Suppressor macrophage treated with lipopolysaccharide for 1 hour (primary cell): ENCODE data around the gene NAIF1.
"Not testable (repeated sequence)": the region's sequence is repeated elsewhere in the genome, so short reads cannot be mapped to it uniquely, and the experiment has no call there.

Experiments
- DNase-seq, 3 donors: peaks; one replicate each; pipeline ENCODE4 v3.0.0-alpha.2; 2020 to 2022

Gene NAIF1

DNA sequence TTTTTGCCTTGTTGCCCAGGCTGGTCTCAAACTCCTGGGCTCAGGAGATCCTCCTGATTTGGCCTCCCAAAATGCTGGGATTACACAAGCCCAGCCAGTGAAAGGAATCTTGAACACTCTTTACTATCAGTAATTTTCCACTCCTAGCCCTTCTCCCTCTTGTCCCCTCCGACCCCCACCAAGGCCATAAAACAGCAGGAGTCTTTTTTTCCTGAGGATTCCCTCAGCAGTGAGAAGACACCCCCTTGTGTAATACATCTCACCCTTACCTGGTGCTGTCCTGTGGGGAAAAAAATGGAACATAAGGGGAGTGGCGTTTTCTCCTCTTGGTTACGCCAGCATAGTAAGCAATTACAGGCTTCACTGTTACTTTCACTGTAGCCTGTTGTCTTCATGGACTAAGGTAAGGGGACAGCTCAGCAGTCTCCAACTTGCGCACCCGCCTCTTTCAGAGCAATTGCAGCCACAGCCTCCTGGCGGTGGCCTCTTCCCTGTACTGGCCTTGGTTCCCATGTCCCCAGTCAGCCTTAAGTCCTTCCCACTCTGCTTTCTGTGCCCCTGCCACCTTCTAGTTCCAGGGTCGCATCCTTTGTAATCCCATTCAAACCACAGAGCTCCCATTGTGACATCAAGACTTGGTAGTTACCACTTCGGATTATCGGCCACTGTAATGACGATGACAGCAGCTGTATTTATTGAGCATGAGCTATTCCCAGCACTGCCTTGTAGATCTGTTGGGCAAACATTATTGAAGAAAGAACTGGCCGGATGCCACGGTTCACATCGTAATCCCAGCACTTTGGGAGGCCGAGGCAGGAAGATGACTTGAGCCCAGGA, 10.0 kb downstream of the NAIF1 start:
- no peak for DNase-seq

DNA sequence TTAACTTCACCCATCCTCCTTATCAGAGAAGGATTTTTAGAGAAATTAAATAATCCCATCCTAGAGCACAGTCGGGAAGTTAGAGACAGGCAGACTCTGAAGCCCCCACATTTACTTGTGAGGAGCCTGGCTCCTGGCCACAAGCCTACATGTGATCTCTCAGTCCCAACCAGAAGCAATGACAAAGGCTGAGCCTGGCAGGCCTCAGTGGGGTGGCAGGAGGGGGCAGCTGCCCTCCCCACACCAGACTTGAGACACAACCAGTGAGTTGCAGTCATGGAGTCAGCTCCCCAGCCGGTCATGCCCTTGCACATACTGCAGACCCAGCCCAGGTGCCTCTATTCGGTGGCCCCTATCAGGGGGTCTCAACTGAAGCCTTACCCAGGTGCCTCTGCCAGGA, 11.0 kb downstream of the NAIF1 start:
- DNase-seq: no peak

DNA sequence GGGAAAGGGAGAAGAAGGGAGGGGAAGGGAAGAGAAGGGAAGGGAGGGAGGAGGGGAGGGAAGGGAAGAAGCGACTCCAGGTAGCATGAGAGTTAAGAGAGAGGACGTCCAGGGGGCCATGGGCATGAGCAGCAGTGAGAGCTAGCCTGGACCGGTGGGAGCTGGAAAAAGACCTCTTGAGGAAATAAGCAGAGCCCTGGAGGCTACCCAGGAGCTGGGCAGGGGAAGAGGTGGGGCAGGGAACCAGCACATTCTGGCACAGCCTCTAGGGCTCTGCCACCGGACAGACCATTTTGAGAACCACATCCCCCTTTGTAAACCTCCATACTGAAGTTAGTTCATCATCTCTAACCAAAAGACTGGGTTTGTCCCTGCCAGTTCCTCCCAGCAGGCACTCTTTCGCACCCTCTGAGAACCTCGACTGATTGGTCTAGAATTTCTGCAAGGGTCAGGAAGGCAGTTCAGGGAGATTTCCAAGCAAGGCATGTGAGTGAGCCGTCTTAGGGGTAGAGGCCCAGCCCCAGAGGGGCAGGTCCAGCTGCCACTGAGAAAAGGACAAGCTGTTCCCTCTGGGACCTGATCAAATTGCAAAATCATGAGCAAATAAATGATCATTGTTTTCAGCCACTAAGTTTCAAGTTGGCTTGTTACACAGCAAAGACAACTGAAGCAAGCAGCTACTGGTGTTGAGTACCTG, 11.6 kb downstream of the NAIF1 start:
- peak; percentile 64 to 72 (median 69) for DNase-seq

DNA sequence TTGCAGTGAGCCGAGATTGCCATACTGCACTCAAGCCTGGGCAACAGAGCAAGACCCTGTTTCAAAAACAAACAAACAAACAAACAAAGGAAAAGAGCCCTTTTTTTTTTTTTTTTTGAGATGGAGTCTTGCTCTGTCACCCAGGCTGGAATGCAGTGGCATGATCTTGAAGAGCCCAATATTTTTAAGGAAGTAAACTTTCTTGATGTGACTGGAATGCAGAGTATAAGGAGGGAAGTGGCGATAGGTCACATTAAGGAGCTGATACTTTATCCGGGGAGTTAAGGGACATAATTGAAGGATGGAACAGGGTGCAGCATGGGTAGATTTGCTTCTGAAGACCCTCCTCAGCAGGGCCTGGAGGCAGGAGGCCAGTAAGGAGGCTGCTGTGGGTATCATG, 13.0 kb downstream of the NAIF1 start:
- DNase-seq: peak; percentile 36 to 62 (median 56)

DNA sequence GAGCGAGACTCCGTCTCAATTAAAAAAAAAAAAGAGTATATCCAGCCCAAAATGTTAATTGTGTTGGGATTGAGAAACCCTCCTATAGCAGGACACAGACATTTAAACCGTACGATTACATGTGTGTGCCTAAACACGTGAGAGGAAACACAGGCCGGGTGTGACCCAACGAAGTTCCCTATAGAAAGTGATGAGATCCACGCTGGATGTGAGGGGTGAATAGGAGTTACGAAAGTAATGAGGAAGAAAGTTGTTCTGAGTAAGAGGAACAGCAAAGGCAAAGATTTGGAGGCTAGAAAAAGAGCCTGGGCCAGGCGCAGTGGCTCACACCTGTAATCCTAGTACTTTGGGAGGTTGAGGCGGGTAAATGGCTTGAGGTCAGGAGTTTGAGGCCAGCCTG, 13.6 kb downstream of the NAIF1 start:
- DNase-seq: peak; percentile 90 to 96 (median 94)

DNA sequence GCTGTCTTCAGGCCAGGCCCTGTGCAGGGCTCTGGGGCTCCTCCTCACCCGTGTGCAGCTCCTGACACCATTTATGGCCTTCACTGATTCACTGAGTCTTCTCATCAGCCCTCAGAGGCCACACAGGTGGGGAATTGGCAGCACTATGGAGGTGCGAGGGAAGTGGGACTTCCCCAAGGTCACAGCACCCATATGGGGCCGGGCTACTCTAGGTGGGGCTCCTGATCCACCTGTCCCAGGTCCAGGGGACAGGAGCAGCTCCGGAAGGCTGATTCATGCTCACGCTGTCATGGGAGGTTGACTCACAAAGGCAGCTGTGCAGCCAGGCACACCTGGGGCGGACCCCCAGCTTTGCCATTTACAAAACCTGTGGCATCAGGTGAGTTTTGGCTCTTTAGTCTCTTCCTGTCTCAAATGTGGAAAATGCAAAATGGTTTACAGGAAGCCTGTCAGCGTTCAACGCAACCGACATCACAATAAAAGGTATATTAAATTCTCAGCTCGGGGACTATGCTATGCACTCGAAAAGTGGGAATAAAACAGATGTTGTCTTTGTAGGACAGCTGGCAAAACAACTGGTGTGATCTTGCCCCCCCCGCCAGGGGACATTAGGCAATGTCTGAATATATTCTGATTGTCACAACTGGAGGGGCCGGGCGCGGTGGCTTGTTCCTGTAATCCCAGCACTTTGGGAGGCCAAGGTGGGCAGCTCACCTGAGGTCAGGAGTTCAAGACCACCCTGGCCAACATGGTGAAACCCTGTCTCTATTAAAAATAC, 15.0 kb downstream of the NAIF1 start:
- DNase-seq: no peak

DNA sequence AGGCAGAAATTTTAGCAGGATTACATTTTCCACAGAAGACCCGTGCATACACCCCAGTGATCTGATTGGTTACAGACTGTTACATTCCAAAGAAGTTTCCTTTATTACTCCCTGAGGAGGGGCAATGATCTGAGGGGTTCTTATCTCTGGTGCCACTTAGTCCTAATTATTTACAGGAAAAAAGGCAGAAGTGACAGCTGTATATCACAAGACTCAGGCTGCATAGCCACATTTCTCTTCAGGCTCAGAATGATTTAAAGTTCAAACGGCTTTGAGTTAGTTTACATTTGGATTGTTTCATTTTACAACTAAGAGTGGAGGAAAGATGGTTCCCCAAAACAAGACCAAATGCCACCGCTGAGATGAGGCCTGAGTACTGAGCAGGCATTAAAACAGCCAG, 17.3 kb downstream of the NAIF1 start:
- peak in 1 of 3 donors; percentile 25 for DNase-seq

DNA sequence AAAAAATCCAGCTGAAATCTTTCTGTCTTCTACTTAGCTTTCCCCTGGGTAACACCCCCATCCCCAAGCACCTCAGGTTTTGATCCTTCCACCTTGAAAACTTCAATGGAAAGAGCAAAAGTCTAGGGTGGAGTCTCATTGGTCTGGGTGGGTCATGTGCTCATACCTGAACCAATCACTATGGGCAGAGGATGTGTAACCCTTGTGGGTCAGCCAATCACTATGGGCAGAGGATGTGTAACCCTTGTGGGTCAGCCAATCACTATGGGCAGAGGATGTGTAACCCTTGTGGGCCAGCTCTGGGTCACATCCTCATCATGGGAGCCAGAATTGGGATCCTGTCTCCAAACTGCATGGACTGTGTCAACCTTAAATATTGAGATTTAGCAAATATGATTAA, 18.5 kb downstream of the NAIF1 start:
- DNase-seq: no peak

DNA sequence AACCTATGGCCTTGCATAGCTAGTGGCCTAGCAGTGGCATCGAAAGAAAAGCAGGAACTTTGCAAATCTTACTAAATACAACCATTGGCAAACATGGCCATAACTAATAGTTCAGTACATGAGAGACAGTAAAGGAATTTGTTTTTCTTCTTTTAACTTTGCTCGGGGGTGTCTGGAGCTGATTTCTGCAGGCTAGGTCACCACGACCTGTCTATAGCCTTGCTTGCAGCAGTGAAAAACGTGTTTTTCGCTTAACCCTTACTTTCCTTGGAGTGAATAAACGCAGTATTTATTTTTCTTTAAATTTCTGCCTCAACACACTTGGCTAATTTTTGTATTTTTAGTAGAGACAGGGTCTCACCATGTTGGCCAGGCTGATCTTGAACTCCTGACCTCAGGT, 19.9 kb downstream of the NAIF1 start:
- DNase-seq: no peak

DNA sequence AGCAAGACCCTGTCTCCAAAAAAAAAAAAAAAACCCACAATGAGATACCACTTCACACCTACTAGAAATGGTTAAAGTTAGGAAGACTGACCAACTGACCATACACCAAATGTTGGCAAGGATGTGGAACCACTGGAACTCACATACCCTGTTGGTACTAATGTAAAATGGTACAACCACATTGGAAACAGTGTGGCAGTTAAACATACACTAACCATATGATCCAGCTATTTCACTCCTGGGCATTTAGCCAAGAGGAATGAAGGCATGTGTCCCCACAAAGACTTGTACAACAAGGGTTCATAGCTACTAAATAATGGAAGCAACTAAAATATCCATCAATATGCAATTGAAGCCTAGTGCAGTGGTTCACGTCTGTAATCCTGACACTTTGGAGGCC, 21.3 kb downstream of the NAIF1 start:
- no peak for DNase-seq

DNA sequence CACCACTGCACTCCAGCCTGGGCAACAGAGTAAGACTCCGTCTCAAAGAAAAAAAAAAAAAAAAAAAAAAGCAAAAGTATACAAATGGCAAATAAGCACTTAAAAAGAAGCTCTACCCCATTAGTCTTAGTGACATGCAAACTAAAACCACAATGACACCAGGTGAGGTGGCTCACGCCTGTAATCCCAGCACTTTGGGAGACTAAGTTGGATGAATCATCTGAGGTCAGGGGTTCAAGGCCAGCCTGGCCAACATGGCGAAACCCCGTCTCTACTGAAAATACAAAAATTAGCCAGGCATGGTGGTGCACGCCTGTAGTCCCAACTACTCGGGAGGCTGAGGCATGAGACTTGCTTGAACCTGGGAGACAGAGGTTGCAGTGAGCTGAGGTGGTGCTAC, 21.7 kb downstream of the NAIF1 start:
- not testable (repeated sequence) for DNase-seq

DNA sequence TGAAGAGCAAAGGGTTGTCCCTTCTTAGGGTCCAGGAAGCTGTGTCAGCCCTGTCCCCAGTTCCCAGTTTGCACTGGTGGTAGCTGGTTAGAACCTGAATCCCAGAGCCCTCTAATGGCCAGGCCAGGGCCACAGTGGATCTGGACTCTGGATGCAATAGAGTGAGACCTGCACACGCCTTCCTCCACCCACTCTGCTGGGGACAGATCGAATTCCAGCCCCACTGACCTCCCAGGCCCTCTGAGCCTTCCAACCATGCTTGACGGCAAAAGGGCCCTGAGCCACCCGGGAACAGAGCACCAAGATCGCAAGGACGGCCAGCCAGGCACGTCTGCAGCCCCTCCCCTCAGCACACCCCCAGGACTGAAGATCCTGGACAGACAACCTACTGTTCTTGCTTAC, 23.7 kb downstream of the NAIF1 start:
- DNase-seq: no peak

DNA sequence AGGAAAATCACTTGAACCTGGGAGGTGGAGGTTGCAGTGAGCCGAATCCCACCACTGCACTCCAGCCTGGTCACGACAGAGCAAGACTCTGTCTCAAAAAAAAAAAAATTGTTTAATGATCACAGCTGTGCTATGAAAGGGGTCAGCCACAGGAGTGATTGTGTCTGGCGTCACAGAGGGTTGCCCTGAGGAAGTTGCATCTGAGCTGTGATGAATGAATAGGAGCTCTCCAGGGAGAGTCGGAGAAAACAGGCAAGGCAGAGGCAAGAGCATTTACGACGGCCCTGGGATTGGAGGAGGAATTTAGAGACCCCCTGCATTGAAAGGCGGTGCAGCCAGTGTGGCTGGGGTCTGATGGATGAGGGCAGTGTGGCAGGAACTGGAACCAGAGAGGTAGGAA, 25.1 kb downstream of the NAIF1 start:
- DNase-seq: no peak

DNA sequence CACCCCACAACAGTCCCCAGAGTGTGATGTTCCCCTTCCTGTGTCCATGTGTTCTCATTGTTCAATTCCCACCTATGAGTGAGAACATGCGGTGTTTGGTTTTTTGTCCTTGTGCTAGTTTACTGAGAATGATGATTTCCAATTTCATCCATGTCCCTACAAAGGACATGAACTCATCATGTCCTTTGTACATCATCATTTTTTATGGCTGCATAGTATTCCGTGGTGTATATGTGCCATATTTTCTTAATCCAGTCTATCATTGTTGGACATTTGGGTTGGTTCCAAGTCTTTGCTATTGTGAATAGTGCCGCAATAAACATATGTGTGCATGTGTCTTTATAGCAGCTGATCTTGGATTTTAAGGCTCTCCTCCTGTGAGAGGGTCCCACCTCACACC, 26.3 kb downstream of the NAIF1 start:
- not testable (repeated sequence) for DNase-seq

DNA sequence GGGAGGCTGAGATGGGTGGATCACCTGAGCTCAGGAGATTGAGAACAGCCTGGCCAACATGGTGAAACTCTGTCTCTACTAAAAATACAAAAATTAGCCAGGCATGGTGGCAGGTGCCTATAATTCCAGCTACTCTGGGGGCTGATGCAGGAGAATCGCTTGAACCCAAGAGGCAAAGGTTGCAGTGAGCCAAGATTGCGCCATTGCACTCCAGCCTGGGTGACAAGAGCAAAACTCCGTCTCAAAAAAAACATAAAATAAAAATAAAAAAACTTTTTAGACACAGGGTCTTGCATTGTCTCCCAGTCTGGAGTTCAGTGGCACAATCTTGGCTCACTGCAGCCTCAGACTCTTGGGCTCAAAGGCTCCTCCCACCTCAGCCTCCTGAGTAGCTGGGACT, 30.6 kb downstream of the NAIF1 start:
- DNase-seq: not testable (repeated sequence)

DNA sequence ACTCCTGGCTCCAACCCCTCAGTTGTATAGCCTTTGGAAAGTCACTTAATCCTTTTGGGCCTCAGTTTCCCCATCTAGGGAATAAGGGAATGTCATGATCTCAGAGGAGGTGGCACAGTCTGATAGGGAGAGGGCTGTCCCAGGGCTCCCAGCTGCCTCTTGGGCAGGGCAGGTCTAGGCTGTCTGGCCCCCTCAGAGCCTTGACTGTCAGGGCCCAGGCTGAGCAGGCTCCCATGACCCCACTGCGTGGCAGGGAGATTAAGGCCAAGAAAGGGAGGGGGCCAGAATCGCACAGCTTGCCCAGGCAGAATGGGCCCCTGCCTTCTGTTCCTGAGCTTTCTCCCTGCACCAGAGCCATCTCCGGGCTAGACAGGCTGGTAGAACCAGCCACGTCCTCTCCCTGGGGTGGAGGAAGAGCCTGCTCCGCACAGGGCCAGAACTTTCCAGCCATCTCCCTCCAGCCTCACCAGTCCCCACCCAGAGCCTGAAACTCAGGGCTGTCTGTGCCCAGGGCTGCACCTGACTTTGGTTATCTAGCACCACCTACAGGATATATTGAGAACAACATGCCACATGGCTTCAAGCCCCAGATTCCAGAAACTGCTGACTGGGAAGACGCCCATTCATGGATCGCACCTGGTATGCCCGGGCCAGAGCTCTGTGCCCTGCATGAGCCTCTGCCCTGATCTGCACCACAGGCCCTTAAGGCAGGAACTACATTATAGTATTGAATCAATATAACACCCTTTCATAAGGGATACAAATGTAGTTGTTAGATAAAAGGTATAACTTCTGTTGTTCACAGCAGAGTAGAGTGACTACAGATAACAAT, 32.1 kb downstream of the NAIF1 start:
- peak; percentile 77 to 87 (median 78) for DNase-seq

DNA sequence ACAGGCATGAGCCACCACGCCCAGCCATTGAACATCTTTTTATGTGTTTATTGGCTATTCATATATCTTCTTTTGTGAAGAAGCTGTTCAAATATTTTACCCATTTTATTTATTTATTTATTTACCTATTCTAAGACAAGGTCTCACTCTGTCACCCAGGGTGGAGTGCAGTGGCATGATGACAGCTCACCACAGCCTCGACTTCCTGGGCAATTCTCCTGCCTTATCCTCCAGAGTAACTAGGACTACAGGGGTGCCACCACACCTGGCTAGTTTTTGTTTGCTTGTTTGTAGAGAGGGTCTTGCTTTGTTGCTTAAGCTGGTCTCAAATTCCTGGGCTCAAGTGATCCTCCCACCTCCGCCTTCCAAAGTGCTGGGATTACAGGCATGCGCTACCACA, 33.5 kb downstream of the NAIF1 start:
- no peak for DNase-seq

DNA sequence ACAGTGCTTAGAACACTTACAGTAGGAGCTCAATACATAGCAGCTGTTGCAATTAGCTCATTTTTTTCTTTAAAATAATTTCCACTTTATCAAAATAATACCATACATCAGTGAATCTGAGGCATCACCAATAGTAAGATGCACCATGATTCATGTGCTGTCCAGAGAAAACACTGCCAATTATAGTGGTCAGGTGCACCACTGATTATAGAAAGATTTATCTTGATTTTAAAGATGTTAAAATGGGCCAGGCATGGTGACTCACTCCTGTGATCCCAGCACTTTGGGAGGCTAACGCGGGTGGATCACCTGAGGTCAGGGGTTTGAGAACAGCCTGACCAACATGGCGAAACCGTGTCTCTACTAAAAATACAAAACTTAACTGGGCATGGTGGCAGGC, 39.4 kb downstream of the NAIF1 start:
- DNase-seq: no peak

DNA sequence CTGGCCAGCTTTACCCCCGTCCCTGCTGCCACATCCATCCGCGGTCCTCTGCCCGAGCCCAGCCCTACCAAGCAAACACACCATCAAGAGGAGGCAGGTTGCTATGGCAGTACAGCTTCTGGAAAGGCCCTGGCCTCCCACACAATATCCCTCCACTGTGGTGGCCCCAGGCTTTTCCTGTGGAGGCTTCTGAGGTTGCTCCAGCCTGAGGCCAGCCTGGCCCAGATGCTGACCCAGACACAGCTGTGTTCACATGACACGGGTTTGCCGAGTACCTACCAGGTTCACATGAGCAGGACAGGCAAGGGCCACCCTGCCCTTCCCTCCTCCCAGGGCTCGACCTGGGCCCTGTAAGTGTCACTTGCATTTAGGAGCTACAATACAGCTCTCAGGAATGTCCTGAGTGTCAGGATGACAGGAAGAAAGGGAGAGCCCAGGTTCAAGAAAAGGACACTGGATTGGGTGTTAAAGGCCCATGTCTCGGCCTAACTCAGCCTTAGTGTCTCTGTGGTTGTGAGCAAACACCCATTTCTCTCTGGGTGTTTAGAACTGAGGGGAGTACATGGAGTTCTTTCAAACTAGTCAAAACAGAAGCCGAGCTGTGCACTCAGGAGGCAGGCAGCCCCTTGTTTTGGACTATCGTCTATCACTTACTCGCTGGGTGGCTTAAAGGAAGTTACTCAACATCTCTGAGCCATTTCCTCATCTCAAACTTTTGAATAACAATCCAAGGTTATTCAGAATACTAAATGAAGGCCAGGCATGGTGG, 40.2 kb downstream of the NAIF1 start:
- DNase-seq: peak; percentile 73 to 79 (median 78)

DNA sequence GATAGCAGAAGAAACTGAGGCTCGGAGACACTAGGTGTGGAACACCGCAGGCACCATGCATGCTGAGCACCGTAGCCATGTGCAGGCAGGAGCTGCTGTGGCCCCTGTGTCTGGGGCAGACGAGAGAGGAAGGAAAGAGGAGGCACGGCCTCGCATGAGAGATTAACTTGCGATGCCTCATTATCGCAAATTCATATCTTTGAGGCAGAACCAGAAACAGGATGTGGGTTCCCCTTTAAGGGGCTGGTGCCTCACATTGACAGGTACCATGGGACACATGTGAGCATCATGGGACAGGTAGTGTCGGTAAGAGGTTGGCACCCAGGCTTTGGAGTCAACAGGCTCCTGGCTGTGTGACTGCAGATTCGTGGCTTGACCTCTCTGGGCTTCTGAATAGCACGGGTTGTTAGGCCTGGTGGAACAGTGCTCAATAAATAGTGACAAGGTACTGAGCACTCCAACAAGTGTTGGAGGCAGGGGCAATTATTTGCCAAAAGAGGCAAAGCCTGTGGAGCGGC, 40.8 kb downstream of the NAIF1 start:
- no peak for DNase-seq

DNA sequence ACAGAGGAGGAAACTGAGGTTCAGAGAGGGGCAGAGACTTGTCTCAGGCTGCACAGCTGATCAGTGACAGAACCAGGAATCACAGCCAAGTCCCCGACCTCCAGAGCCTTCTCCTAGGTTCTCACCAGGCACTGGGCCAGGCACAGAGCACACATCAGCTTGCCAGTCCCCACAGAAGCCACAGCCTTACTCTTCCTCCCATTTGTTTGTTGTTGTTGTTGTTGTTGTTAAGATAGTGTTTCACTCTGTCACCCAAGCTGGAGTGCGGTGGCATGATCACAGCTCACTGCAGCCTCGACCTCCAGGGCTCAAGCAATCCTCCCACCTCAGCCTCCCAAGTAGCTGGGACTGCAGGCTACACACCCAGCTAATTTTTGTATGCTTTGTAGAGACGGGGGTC, 41.4 kb downstream of the NAIF1 start:
- no peak for DNase-seq
